Germinal center (tissue), 1 donor: ENCODE measurements around the gene ZDHHC24.
"Not testable (repeated sequence)": the region's sequence is repeated elsewhere in the genome, so short reads cannot be mapped to it uniquely, and the experiment has no call there.

ENCODE experiments used
- DNase-seq: peaks from one replicate; pipeline ENCODE4 v3.0.0; 2012; ENCODE audit warnings: mixed read lengths, low spot score

The ZDHHC24 gene

DNA sequence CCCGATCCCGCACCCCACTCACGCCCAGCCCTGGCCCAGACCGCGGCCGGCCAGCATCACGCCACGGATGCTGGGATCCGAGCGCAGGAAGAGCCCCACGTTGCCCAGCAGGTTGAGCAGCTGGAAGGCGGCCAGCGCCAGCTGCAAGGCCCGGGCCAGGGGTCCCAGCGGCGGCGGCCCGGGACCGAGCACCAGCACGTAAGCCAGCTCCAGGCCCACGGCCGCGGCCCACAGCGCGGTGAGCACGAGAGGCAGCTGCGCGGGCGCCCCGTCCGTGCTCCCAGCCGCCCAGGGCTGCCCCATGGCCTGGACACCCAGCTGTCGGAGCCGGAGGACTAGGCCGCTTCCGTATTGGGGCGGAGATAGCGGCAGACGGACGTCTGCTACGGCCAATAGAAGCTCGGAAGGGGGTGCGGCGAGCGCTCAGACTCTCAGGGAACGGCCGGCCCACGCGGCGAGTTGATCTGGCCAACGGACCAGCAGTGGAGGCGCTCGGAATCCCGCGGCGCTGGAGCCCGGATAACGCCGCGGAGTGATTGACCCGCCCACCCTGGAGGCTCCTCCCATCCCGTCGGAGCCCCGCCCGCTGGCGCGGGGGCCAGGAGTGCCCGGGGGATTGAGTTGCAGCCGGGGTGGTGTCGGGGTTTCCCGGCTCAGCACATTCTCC, at the start of gene ZDHHC24:
Gene ZDHHC24 (minus strand): TSS at position 348 of the 667 bp plus-strand sequence. CDS start 45 bp downstream, at position 303.
- DNase-seq = peak; percentile 92

DNA sequence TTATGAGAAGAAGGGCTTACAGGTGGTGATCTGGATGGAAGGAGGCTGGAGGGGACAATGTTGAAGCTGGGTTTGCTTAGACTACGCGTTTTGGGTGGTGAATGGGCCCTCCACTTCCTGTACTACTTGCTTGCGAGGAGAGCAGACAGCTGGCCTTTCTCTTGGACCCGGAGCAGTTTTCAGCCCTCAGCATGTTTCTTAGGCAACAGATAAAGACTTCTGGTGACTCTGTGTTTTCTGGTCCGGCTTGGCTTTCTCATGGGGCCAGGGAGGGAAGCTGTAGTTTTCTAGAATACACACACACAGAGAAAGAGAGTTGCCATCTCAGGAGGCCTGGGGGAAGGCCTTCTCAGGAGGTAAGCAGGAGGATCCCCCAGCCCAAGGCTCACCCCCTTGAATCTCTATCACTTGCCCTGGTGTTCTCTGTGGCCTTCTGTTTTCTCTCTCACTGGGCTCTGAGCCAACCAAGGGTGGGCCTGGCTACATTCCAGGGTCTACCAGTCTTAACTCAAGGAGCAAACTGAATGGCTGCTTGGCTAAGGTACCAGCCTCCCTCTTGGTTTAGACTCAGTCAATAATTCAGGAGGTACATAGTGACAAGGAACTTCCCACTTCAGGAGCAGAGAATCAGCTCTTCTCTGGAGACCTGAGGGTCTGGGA, 49.5 kb upstream of the ZDHHC24 start:
- DNase-seq = no peak

GRCh38 chr11:66593650-66594049, 47.8 kb upstream of the ZDHHC24 start:
- DNase-seq = no peak

DNA sequence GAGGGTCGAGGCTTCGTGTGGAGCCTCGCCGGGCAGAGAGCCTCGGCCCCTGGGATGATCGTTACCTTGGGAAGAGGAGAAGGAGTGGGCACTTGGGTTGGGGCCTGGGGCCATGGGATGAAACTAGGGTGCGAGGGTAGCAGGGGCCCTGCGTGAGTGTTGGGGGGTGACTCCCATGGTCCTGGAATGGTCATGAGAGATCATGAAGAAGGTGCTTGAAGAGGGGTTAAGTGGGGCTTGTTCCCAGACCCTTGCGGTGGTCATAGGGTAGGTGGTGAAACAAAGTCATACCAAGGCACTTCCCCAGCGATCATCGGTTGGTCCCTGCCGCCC, 47.4 kb upstream of the ZDHHC24 start:
- no peak for DNase-seq

DNA sequence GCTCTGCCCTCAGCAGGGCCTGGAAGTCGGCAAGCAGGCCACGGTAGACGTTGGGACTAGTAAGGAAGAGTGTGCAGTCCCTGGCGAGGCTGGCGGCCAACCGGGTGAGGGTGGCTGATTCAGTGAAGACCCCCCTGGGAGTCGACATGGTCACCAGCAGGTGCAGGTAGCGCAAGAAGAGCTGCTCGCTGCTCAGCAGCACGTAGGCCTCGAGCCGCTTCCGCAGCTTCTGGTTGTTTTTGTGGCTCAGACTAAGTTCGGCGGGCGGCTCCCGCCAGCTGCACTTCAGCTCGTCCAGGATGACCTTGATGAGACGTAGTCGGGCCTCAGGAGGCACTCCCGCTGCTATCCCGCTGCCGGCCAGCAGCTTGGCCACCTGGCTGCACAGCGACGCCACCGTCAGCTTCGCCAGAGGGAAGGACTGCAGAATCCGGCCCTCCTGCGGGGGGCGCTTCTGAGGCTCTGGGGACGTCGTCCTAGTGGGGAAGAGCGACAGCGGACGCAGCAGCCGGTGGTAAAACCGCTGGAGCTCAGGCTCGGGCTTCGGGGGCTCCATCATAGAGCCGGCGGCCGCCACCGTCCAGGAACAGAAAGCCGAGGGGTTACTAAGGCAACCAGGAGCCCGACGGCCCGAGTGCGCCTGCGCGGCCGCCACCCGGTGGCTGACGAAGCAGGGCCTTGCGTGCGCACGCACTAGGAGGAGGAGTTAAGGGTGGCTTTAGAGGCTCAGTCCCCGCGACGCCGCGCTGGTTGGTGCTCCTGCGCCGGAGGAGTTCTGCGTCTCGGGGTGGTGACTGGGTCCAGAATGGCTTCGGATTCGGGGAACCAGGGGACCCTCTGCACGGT, 46.8 kb upstream of the ZDHHC24 start, which contains the start of the genes CCDC87 and CCS:
Gene CCDC87 (minus strand): TSS at position 607 of the 846 bp plus-strand sequence. CDS start 48 bp downstream, at position 559.
Gene CCS (plus strand): TSS at position 729 of the 846 bp plus-strand sequence. CDS start 77 bp downstream, at position 806.
- DNase-seq = peak; percentile 100

- no peak for DNase-seq
Measured at GRCh38 chr11:66591175-66591574, 45.3 kb upstream of the ZDHHC24 start.

DNA sequence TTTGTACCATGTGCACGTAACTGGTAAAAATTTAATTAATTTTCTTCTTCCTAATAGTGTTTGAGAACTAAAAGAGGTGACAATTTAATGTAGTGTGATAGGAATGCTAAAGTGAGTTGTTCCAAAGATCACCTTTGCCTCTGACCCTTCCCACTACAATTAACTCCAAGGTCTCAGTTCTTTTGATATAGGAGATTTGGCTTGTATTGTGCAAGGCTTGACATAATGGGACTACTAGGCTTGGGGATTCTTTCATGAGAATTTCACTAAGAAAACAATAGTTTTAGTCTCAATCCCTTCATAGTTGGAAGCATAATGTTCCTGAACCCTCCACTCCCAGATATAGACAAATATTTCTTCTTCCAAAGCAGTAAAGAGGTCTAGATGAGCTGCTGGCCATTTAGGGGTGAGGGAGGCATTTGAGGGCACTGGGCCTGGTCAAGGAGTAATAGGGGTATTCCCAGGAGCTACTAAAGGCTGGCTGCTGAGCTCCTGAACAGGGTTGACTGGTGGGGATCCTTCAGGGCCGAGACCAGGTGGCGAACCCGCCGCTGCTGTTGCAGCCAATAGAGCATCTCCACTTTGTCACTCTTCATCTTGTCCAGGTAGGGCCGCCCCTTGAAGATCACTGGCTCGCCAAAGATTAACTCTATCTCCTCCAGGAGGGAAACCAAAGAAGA, 44.3 kb upstream of the ZDHHC24 start:
- no peak for DNase-seq

GRCh38 chr11:66589315-66589714, 43.5 kb upstream of the ZDHHC24 start:
- DNase-seq = not testable (repeated sequence)

- DNase-seq = no peak
Measured at GRCh38 chr11:66586136-66586535, 40.3 kb upstream of the ZDHHC24 start.

GRCh38 chr11:66585447-66585846, 39.6 kb upstream of the ZDHHC24 start:
- DNase-seq = not testable (repeated sequence)

- DNase-seq = not testable (repeated sequence)
Measured at GRCh38 chr11:66582565-66583147, 36.8 kb upstream of the ZDHHC24 start.

GRCh38 chr11:66581261-66581660, 35.4 kb upstream of the ZDHHC24 start:
- no peak for DNase-seq

- no peak for DNase-seq
Measured at GRCh38 chr11:66580803-66581202, 35.0 kb upstream of the ZDHHC24 start.

DNA sequence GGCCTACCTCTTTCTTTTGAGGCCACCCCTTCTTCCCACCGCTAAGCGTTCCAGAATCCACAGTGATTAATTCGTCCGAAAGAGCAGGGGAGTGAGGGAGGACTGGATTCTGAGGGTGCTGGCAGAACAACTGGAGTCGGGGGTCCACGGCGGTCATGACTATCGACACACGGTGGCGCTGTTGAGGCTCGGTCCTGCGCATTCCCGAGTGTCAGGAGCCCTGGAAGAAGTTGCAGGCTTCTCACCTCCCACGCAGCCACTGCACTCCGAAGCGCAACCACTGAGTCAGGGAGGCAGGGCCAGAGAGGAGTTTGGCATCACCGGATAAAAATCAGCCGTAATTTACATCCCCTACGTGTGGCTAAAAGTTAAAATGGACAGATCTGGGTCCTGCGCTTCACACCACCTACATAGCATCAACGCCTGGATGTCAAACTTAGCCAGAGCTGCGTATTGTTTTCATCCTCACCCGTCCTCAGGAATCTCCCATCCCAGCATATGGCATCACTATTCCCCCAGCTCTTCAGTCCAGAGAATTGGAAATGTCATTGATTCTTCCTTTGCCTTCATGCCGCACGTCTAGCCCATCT, 33.3 kb upstream of the ZDHHC24 start:
- DNase-seq = peak; percentile 86

DNA sequence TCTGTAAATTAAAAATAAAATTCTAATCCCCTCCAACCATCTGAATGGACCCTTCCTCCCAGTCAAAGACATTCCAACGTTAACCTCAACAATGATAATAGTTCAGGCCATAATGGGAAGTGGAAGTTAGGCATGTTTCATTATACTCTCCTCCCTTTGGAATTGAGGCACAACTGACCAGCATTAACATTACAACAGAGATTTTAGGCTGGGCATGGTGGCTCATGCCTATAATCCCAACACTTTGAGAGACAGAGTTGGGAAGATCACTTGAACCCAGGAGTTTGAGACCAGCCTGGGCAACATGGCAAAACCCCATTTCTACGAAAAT, 25.0 kb upstream of the ZDHHC24 start:
- DNase-seq = no peak

DNA sequence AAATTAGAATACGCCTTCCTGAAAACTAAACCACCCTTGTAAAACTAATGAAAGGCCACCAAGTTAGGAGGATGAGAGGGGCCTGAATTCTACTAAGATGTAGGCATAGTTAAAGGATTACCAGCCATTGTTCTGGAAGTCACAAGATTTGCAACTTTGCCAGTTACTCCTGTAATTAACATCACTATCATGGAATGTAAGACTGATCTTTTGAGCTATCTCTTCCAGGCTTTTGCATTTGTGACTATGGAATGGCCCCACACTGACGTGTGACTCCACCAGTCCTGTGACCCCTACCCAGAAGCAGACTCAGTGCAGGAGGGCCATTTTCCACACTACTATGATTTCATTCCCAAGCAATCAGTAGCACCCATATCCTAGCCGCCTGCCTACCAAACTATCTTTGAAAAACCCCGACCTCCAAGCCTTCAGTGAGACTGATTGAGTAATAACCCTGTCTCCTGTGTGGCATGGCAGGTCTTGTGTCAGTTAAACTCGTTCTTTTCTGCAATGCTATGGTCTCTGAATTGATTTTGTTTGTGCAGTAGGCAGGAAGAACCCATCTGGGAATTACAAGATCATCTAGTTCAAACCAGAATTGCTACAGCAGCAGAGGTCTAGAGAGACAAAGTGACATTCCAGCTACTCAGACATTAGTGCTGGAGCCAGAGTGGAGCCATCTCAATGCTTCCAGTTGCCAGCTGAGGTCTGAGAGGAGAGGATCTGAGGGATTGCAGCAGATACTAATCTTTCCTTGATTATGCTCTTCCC, 24.4 kb upstream of the ZDHHC24 start:
- no peak for DNase-seq

GRCh38 chr11:66569076-66569475, 23.2 kb upstream of the ZDHHC24 start:
- DNase-seq = no peak

DNA sequence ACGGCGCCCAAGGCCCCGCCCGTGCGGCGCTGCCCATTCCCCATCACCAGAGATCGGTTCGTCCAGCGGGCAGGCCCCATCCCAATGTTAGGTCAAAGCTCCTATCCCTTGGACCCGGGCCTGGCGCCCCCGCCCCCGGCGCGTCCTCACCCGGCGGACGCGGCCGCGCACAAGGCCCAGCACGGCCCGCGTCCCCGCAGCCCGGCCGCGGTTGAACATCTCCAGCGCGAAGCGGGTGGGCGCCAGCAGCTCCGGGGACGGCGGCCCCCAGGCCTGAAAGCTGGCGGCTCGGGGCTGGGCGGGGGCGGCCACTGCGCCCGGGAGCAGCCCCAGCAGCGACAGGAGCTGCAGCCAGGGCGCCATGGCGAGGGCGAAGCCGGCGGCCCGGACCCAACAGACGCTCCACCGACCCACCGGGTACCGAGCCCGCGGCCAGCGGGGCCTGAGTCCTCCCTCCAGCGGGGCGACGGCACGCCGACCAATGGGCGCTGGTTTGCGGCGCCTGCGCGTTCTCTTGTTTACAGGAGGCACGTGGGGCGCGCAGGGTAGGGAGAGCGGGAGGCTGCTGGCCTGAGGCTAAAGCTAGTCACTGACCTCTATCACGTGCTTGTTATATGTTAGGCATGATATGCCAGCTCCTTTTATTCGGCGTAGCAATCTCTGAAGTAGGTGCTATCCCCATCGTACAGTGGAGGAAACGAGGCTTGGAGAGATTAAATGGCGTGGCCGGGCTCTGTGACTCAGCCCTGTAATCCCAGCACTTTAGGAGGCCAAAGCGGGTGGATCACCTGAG, 22.5 kb upstream of the ZDHHC24 start, which contains the start of gene CTSF:
Gene CTSF (minus strand): TSS at position 483 of the 793 bp plus-strand sequence. CDS start 120 bp downstream, at position 363.
- peak; percentile 90 for DNase-seq

DNA sequence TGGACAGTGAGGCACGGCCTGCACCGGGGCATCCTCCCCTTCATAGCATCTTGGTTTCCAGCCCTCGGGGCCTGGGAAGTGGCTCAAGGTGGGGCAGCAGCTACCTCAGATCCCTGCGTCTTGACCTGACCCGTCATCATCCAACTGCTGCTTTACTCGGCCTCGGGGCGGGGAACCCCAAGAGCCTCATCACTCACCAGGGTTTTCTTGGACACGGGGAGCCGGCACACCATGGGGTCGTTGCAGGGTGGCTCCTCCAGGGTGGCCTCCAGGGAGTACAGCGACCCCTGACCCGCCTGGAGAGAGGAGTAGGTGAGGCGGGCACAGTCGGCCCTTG, 21.9 kb upstream of the ZDHHC24 start:
- no peak for DNase-seq

- no peak for DNase-seq
Measured at GRCh38 chr11:66566221-66566620, 20.4 kb upstream of the ZDHHC24 start.
